GM23338 (cell line): ENCODE results near the gene FASN. TPM values are rescaled to one million over a fixed set of nuclear protein-coding genes. Genes with fewer than 3 reads are reported as not detected.
A peak's percentile ranks its signal among the peaks of the same experiment; 100 is the strongest.

Source experiments
- ATAC-seq: fragments of 200-7000 bp; cut with Tn5 transposase; 3 replicates; pipeline ENCODE4 v1.9.1; 2020
- DNase-seq: peaks from one replicate; pipeline ENCODE4 v3.0.0-alpha.2; 2015; ENCODE audit warnings: low spot score
- H2AFZ ChIP-seq: fragments of 200-600 bp; sonication (generic); 2 replicates; pipeline ENCODE4 v1.8.0; 2016; ENCODE audit warnings: antibody characterized with exemption, mild to moderate bottlenecking, moderate library complexity
- H3F3A ChIP-seq: fragments of 200-600 bp; sonication (generic); replicated peaks from 2 replicates; pipeline ENCODE4 v1.8.0; 2017; ENCODE audit warnings: antibody characterized with exemption, mixed run types, low read depth
- H3K27ac ChIP-seq: fragments of 200-600 bp; sonication (generic); 2 replicates; pipeline ENCODE4 v1.6.1; 2016; ENCODE audit warnings: low read depth
- H3K27me3 ChIP-seq: fragments of 200-600 bp; sonication (generic); 2 replicates; pipeline ENCODE4 v1.8.0; 2016; ENCODE audit warnings: mild to moderate bottlenecking, mixed run types, moderate library complexity; ENCODE audit not compliant: insufficient read depth
- H3K36me3 ChIP-seq: fragments of 200-600 bp; sonication (generic); 2 replicates; pipeline ENCODE4 v1.8.0; 2016; ENCODE audit warnings: mild to moderate bottlenecking; ENCODE audit not compliant: insufficient read depth
- H3K4me1 ChIP-seq: fragments of 200-600 bp; sonication (generic); 2 replicates; pipeline ENCODE4 v1.8.0; 2016; ENCODE audit warnings: mild to moderate bottlenecking, moderate library complexity; ENCODE audit not compliant: insufficient read depth
- H3K4me2 ChIP-seq: fragments of 200-600 bp; sonication (generic); 2 replicates; pipeline ENCODE4 v1.7.1; 2017; ENCODE audit warnings: mixed run types
- H3K4me3 ChIP-seq: fragments of 200-600 bp; sonication (generic); 2 replicates; pipeline ENCODE4 v1.6.1; 2016; ENCODE audit warnings: mixed run types
- H3K79me2 ChIP-seq: fragments of 200-600 bp; sonication (generic); replicated peaks from 2 replicates; pipeline ENCODE4 v1.8.0; 2017; ENCODE audit warnings: mild to moderate bottlenecking; ENCODE audit not compliant: insufficient read depth
- H3K9me2 ChIP-seq: fragments of 200-600 bp; sonication (generic); 2 replicates; pipeline ENCODE4 v1.8.0; 2017; ENCODE audit not compliant: insufficient read depth
- H4K20me1 ChIP-seq: fragments of 200-600 bp; sonication (generic); replicated peaks from 2 replicates; pipeline ENCODE4 v1.8.0; 2017; ENCODE audit warnings: mild to moderate bottlenecking; ENCODE audit not compliant: insufficient read depth
- H3K27ac Mint-ChIP-seq: 2 replicates; pipeline ENCODE4 v1.8.0; 2020; ENCODE audit warnings: inconsistent platforms, mild to moderate bottlenecking, moderate library complexity, mixed read lengths
- H3K27me3 Mint-ChIP-seq: 3 replicates; pipeline ENCODE4 v1.8.0; 2022; ENCODE audit warnings: low read depth, mild to moderate bottlenecking, moderate library complexity, mixed read lengths, inconsistent platforms; ENCODE audit not compliant: insufficient read depth, poor library complexity
- H3K36me3 Mint-ChIP-seq: 3 replicates; pipeline ENCODE4 v1.8.0; 2021; ENCODE audit warnings: low read depth, mild to moderate bottlenecking, inconsistent platforms, moderate library complexity, mixed read lengths
- H3K4me1 Mint-ChIP-seq: 3 replicates; pipeline ENCODE4 v1.8.0; 2020; ENCODE audit warnings: mild to moderate bottlenecking, inconsistent platforms, mixed read lengths
- H3K4me3 Mint-ChIP-seq: 3 replicates; pipeline ENCODE4 v1.8.0; 2021; ENCODE audit warnings: moderate library complexity, mild to moderate bottlenecking, inconsistent platforms, mixed read lengths
- H3K9me3 Mint-ChIP-seq: 3 replicates; pipeline ENCODE4 v1.8.0; 2020; ENCODE audit warnings: moderate library complexity, mild to moderate bottlenecking, inconsistent platforms, mixed read lengths
- CREB1 ChIP-seq: fragments of 250-450 bp; sonication (Bioruptor Pico); IDR thresholded peaks from 2 replicates; pipeline ENCODE4 v1.5.0; 2020; ENCODE audit warnings: low read depth, mild to moderate bottlenecking, moderate library complexity
- EZH2 ChIP-seq: fragments of 200-600 bp; sonication (generic); IDR thresholded peaks from one replicate; pipeline ENCODE4 v1.8.0; 2017; ENCODE audit warnings: antibody characterized with exemption, mild to moderate bottlenecking, low read depth; ENCODE audit not compliant: unreplicated experiment
- EZH2phosphoT487 ChIP-seq: fragments of 200-600 bp; sonication (generic); IDR thresholded peaks from one replicate; pipeline ENCODE4 v1.8.1; 2018; ENCODE audit warnings: antibody characterized with exemption; ENCODE audit not compliant: unreplicated experiment
- POLR2AphosphoS5 ChIP-seq: IDR thresholded peaks from 2 replicates; pipeline ENCODE4 v1.6.1; 2016; ENCODE audit warnings: antibody characterized with exemption, low read depth
- ZNF114 ChIP-seq: fragments of 250-450 bp; sonication (Bioruptor Pico); IDR thresholded peaks from 2 replicates; pipeline ENCODE4 v1.5.0; 2020; ENCODE audit warnings: mild to moderate bottlenecking, moderate library complexity
- ZNF331 ChIP-seq: fragments of 250-450 bp; sonication (Bioruptor Pico); IDR thresholded peaks from 2 replicates; pipeline ENCODE4 v1.5.0; 2020; ENCODE audit warnings: low read depth, mild to moderate bottlenecking, moderate library complexity
- polyA plus RNA-seq: library from polyadenylated mRNA; unstranded; fragments of >200 nt; fragmentation: Nextera tagmentation; extraction: Ambion mirVana; gene quantifications from 2 replicates; pipeline ENCODE4 v1.2.1, GENCODE V29; 2016
- total RNA-seq: library from RNA; depleted of rRNA; stranded (reverse); fragments of >200 nt; shearing (Covaris generic); gene quantifications from 2 replicates; pipeline ENCODE4 v1.2.3, GENCODE V29; 2014
- TF ChIP-seq, protein P1 (sequence below), 2 experiments: fragments of 200-600 bp in 1 of 2; sonication (generic) in 1 of 2; conservative IDR thresholded peaks; 2 replicates each; pipeline versions ENCODE4 v1.5.1 to v1.6.1; 2016 to 2017; ENCODE audit warnings: antibody characterized with exemption in 2 of 2, low read depth in 2 of 2, mild to moderate bottlenecking in 2 of 2, moderate library complexity in 1 of 2
- TF ChIP-seq, protein P2 (sequence below): IDR thresholded peaks from 2 replicates; pipeline ENCODE4 v1.6.1; 2016; ENCODE audit warnings: antibody characterized with exemption
- TF ChIP-seq, protein P3 (sequence below): fragments of 250-450 bp; sonication (Bioruptor Pico); IDR thresholded peaks from 2 replicates; pipeline ENCODE4 v1.5.0; 2020; ENCODE audit warnings: mild to moderate bottlenecking, moderate library complexity

Gene FASN
- total and polyA plus RNA-seq, 2 experiments from 2014 or later = 120 to 849 TPM

DNA sequence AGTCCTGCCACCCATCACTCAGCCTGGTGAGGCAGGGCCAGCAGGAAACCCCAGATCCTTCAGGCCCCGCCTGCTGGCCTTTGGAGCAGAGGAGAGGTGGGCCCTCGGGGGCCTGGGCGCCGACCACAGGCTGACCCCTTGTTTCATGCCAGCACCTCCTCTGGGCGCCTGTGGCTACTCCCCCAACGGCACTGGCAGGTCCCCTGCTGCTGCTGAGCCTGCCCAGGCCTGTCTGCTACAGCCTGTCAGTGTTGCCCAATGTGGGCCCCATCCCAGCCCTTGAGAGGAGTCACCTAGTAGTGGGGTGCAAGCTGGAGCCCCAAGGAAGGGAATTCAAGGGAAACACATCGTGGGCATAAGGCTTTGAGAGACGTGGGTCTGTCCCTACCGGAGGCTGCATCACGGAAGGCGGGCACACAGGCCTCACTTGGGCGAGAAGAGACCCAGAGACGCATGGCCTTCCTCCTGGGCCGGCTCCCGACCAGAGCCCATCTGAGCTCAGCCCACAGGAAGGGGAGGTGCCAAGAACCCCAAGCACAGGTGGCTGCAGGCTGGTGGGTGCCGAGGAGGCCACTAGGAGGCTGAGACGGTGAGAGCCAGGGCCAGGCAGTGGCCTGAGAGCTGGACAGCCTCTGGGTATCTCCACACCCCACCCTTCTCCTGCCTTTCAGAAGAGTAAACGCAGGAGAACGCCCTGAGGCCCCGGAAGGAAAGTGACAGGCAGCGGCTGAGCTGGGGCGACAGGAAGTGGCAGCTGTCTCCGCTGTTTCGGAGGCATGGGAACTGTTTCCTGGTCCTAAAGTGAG, 8.0 kb upstream of the FASN start:
- Mint-ChIP-seq H3K27me3 (peaks cover 46% of the 10 kb centered on the region), H3K27ac (peak overlapping the region; percentile 75), H3K9me3 (peaks cover 2% of the 10 kb centered on the region; the same call in 2 of the 3 replicates), H3K4me3 (peak overlapping the region; percentile 32; the same call in 1 of the 3 replicates), H3K4me1 (peaks cover 40% of the 10 kb centered on the region), H3K36me3 (no peaks in the 10 kb centered on the region)
- 0 out of 2 replicates have a peak, but pooled peaks cover 4% of the 10 kb centered on the region for H3K27me3 ChIP-seq
- TF ChIP-seq POLR2AphosphoS5 (peak; percentile 61), ZNF114 (CRISPR knock-in tag) (no peak)
- TF ChIP-seq, protein P1, sequence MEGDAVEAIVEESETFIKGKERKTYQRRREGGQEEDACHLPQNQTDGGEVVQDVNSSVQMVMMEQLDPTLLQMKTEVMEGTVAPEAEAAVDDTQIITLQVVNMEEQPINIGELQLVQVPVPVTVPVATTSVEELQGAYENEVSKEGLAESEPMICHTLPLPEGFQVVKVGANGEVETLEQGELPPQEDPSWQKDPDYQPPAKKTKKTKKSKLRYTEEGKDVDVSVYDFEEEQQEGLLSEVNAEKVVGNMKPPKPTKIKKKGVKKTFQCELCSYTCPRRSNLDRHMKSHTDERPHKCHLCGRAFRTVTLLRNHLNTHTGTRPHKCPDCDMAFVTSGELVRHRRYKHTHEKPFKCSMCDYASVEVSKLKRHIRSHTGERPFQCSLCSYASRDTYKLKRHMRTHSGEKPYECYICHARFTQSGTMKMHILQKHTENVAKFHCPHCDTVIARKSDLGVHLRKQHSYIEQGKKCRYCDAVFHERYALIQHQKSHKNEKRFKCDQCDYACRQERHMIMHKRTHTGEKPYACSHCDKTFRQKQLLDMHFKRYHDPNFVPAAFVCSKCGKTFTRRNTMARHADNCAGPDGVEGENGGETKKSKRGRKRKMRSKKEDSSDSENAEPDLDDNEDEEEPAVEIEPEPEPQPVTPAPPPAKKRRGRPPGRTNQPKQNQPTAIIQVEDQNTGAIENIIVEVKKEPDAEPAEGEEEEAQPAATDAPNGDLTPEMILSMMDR (conservative IDR thresholded peaks at IDR 0.05; ENCODE audit: low read depth in 2 of 2) = peak; percentile 46 to 52
- peak; percentile 89 for DNase-seq
- H3F3A ChIP-seq = 0 out of 2 replicates have a peak, but pooled peaks cover 6% of the 10 kb centered on the region
- no peak overlapping the region; the same call in 1 of the 2 replicates for H3K27ac ChIP-seq
- no peaks in the 10 kb centered on the region for H3K9me2 ChIP-seq
- peak overlapping the region; percentile 55 for H3K4me2 ChIP-seq
- H3K4me3 ChIP-seq = peak overlapping the region; percentile 26; the same call in 1 of the 2 replicates
- no peaks in the 10 kb centered on the region; the same call in 1 of the 2 replicates for H3K79me2 ChIP-seq
- no peak overlapping the region for H2AFZ ChIP-seq
- peak; percentile 73 for ATAC-seq
- no peaks in the 10 kb centered on the region for H3K36me3 ChIP-seq
- no peaks in the 10 kb centered on the region for H4K20me1 ChIP-seq
- H3K4me1 ChIP-seq = peaks cover 33% of the 10 kb centered on the region

DNA sequence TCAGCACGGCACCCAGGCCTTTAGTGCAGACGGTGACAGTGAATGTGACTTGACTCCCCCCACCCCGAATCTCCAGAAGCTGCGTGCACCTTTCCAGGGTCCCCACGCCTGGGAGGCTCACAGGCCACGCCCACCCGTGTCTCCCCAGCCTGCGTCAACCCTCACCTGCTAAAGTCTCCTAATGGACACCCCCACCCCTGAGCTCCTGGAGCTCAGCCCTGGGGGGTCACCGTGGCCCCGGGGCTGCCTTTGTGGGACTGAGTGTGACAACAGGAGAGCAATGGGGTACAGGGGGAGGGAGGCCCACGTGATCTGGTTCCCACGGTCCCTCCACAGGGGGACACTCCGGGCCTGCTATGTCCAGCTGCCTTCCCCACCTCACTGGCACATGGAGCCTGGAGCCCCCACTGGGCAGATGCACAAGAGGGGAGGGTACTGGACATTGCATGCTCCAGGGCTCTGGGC, 7.4 kb upstream of the FASN start:
- H3K27ac Mint-ChIP-seq = no peak overlapping the region
- peaks cover 43% of the 10 kb centered on the region for H3K4me1 Mint-ChIP-seq
- no peak overlapping the region for H2AFZ ChIP-seq
- peaks cover 39% of the 10 kb centered on the region for H3K4me1 ChIP-seq
- no peaks in the 10 kb centered on the region for H3K36me3 Mint-ChIP-seq
- 0 out of 2 replicates have a peak, but pooled peaks cover 4% of the 10 kb centered on the region for H3K27me3 ChIP-seq
- H3F3A ChIP-seq = 0 out of 2 replicates have a peak, but pooled peaks cover 6% of the 10 kb centered on the region
- no peaks in the 10 kb centered on the region for H3K9me2 ChIP-seq
- no peak for ATAC-seq
- H3K79me2 ChIP-seq = no peaks in the 10 kb centered on the region; the same call in 1 of the 2 replicates
- H3K9me3 Mint-ChIP-seq = peaks cover 2% of the 10 kb centered on the region; the same call in 2 of the 3 replicates
- no peak overlapping the region for H3K27ac ChIP-seq
- peaks cover 48% of the 10 kb centered on the region for H3K27me3 Mint-ChIP-seq
- no peak overlapping the region; the same call in 1 of the 2 replicates for H3K4me2 ChIP-seq
- no peak overlapping the region; the same call in 1 of the 2 replicates for H3K4me3 ChIP-seq
- H3K4me3 Mint-ChIP-seq = no peak overlapping the region
- no peak for DNase-seq
- H4K20me1 ChIP-seq = no peaks in the 10 kb centered on the region
- no peaks in the 10 kb centered on the region for H3K36me3 ChIP-seq
- TF ChIP-seq EZH2phosphoT487 = no peak
- TF ChIP-seq CREB1 (CRISPR knock-in tag) = no peak
- TF ChIP-seq EZH2 = no peak
- TF ChIP-seq, protein P2, sequence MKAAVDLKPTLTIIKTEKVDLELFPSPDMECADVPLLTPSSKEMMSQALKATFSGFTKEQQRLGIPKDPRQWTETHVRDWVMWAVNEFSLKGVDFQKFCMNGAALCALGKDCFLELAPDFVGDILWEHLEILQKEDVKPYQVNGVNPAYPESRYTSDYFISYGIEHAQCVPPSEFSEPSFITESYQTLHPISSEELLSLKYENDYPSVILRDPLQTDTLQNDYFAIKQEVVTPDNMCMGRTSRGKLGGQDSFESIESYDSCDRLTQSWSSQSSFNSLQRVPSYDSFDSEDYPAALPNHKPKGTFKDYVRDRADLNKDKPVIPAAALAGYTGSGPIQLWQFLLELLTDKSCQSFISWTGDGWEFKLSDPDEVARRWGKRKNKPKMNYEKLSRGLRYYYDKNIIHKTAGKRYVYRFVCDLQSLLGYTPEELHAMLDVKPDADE = no peak
- no peak for TF ChIP-seq ZNF331 (CRISPR knock-in tag)
- TF ChIP-seq, protein P3, sequence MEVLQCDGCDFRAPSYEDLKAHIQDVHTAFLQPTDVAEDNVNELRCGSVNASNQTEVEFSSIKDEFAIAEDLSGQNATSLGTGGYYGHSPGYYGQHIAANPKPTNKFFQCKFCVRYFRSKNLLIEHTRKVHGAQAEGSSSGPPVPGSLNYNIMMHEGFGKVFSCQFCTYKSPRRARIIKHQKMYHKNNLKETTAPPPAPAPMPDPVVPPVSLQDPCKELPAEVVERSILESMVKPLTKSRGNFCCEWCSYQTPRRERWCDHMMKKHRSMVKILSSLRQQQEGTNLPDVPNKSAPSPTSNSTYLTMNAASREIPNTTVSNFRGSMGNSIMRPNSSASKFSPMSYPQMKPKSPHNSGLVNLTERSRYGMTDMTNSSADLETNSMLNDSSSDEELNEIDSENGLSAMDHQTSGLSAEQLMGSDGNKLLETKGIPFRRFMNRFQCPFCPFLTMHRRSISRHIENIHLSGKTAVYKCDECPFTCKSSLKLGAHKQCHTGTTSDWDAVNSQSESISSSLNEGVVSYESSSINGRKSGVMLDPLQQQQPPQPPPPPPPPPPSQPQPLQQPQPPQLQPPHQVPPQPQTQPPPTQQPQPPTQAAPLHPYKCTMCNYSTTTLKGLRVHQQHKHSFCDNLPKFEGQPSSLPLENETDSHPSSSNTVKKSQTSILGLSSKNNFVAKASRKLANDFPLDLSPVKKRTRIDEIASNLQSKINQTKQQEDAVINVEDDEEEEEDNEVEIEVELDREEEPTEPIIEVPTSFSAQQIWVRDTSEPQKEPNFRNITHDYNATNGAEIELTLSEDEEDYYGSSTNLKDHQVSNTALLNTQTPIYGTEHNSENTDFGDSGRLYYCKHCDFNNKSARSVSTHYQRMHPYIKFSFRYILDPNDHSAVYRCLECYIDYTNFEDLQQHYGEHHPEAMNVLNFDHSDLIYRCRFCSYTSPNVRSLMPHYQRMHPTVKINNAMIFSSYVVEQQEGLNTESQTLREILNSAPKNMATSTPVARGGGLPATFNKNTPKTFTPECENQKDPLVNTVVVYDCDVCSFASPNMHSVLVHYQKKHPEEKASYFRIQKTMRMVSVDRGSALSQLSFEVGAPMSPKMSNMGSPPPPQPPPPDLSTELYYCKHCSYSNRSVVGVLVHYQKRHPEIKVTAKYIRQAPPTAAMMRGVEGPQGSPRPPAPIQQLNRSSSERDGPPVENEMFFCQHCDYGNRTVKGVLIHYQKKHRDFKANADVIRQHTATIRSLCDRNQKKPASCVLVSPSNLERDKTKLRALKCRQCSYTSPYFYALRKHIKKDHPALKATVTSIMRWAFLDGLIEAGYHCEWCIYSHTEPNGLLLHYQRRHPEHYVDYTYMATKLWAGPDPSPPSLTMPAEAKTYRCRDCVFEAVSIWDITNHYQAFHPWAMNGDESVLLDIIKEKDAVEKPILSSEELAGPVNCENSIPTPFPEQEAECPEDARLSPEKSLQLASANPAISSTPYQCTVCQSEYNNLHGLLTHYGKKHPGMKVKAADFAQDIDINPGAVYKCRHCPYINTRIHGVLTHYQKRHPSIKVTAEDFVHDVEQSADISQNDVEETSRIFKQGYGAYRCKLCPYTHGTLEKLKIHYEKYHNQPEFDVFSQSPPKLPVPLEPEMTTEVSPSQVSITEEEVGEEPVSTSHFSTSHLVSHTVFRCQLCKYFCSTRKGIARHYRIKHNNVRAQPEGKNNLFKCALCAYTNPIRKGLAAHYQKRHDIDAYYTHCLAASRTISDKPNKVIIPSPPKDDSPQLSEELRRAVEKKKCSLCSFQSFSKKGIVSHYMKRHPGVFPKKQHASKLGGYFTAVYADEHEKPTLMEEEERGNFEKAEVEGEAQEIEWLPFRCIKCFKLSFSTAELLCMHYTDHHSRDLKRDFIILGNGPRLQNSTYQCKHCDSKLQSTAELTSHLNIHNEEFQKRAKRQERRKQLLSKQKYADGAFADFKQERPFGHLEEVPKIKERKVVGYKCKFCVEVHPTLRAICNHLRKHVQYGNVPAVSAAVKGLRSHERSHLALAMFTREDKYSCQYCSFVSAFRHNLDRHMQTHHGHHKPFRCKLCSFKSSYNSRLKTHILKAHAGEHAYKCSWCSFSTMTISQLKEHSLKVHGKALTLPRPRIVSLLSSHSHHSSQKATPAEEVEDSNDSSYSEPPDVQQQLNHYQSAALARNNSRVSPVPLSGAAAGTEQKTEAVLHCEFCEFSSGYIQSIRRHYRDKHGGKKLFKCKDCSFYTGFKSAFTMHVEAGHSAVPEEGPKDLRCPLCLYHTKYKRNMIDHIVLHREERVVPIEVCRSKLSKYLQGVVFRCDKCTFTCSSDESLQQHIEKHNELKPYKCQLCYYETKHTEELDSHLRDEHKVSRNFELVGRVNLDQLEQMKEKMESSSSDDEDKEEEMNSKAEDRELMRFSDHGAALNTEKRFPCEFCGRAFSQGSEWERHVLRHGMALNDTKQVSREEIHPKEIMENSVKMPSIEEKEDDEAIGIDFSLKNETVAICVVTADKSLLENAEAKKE (CRISPR knock-in tag) = no peak
